Astrocyte of the cerebellum (primary cell): Measurements from ENCODE around the gene CCNI.

Experiments used
- DNase-seq: peaks from one replicate; pipeline ENCODE4 v3.0.0-alpha.2; 2011; ENCODE audit warnings: low read depth
- H3K4me3 ChIP-seq: 2 replicates; pipeline ENCODE4 v1.5.1; 2011; ENCODE audit warnings: mild to moderate bottlenecking, low read depth, low read length, moderate library complexity
- CTCF ChIP-seq: IDR thresholded peaks from 2 replicates; pipeline ENCODE4 v1.5.1; 2012; ENCODE audit warnings: low read length, low read depth, moderate library complexity, mild to moderate bottlenecking; ENCODE audit errors: missing control alignments
- in situ Hi-C: cut with HindIII; loops from 2 replicates; pipeline ENCODE4 v1.10.0; 2017; ENCODE audit warnings: low sequenced_read_pairs

CCNI gene

GRCh38 chr4:77012726-77013125 lies 63.1 kb downstream of the CCNI start:
- no peak overlapping the region for H3K4me3 ChIP-seq
- no peak for TF ChIP-seq CTCF
- DNase-seq: no peak
- in situ Hi-C loops: no loop called here

GRCh38 chr4:77010841-77011354 lies 64.9 kb downstream of the CCNI start:
- H3K4me3 ChIP-seq: no peak overlapping the region
- in situ Hi-C loops: no loop called here

GRCh38 chr4:77009511-77010115 lies 66.2 kb downstream of the CCNI start:
- no peak overlapping the region for H3K4me3 ChIP-seq
- in situ Hi-C loops: no loop called here
- no peak for TF ChIP-seq CTCF
- DNase-seq: no peak

More at GRCh38 chr4:77010841-77011354, 64.9 kb downstream of the CCNI start:
- DNase-seq: no peak
- TF ChIP-seq CTCF: no peak

GRCh38 chr4:77007358-77008230 lies 68.2 kb downstream of the CCNI start:
- no peak for DNase-seq
- in situ Hi-C loops: no loop called here
- H3K4me3 ChIP-seq: no peak overlapping the region
- no peak for TF ChIP-seq CTCF

- in situ Hi-C loops: no loop called here
- no peak for TF ChIP-seq CTCF
- no peak overlapping the region for H3K4me3 ChIP-seq
- no peak for DNase-seq
These were observed 68.9 kb downstream of the CCNI start for GRCh38 chr4:77006753-77007353.

GRCh38 chr4:77003400-77003799 lies 72.4 kb downstream of the CCNI start:
- DNase-seq: no peak
- TF ChIP-seq CTCF: no peak
- in situ Hi-C loops: no loop called here
- no peak overlapping the region for H3K4me3 ChIP-seq
